Left ventricle myocardium inferior (tissue), 1 donor: Measurements from ENCODE around the gene TRMU. TPM values are rescaled to one million over a fixed set of nuclear protein-coding genes. Genes with fewer than 3 reads are reported as not detected.

Experiments
- DNase-seq: peaks from one replicate; pipeline ENCODE4 v3.0.0-alpha.2; 2020
- H3K27ac ChIP-seq: fragments of 200-600 bp; replicated peaks from 2 replicates; pipeline ENCODE4 v1.8.0; 2021
- H3K27me3 ChIP-seq: fragments of 200-600 bp; 2 replicates; pipeline ENCODE4 v1.8.0; 2021; ENCODE audit warnings: low read depth
- H3K36me3 ChIP-seq: fragments of 200-600 bp; 2 replicates; pipeline ENCODE4 v1.8.0; 2021
- H3K4me1 ChIP-seq: fragments of 200-600 bp; 2 replicates; pipeline ENCODE4 v1.8.0; 2021
- H3K4me3 ChIP-seq: fragments of 200-600 bp; 2 replicates; pipeline ENCODE4 v1.8.0; 2021; ENCODE audit warnings: mild to moderate bottlenecking, moderate library complexity
- H3K9me3 ChIP-seq: fragments of 200-600 bp; replicated peaks from 2 replicates; pipeline ENCODE4 v1.8.0; 2021
- CTCF ChIP-seq: fragments of 200-600 bp; IDR thresholded peaks from 2 replicates; pipeline ENCODE4 v1.8.0; 2021; ENCODE audit warnings: antibody characterized with exemption, mild to moderate bottlenecking, borderline replicate concordance
- intact Hi-C: fragments of 100-400 bp; cut with micrococcal nuclease; formaldehyde crosslinking; loops from one replicate; pipeline ENCODE4 v1.11.0; 2022
- total RNA-seq: library from RNA; stranded (reverse); fragmentation: NEBNext Ultra II Directional; extraction: Animal tissue kit (Norgen Biotek cat#: 25700); gene quantifications from one replicate; pipeline ENCODE4 v1.2.1, GENCODE V29; 2021
- donor health status: DM: no; HTN: yes; CAD: no; lungs with severe emphysema.

The TRMU gene
- total RNA-seq, 1 donor from 2014 or later = 42.0 TPM

DNA sequence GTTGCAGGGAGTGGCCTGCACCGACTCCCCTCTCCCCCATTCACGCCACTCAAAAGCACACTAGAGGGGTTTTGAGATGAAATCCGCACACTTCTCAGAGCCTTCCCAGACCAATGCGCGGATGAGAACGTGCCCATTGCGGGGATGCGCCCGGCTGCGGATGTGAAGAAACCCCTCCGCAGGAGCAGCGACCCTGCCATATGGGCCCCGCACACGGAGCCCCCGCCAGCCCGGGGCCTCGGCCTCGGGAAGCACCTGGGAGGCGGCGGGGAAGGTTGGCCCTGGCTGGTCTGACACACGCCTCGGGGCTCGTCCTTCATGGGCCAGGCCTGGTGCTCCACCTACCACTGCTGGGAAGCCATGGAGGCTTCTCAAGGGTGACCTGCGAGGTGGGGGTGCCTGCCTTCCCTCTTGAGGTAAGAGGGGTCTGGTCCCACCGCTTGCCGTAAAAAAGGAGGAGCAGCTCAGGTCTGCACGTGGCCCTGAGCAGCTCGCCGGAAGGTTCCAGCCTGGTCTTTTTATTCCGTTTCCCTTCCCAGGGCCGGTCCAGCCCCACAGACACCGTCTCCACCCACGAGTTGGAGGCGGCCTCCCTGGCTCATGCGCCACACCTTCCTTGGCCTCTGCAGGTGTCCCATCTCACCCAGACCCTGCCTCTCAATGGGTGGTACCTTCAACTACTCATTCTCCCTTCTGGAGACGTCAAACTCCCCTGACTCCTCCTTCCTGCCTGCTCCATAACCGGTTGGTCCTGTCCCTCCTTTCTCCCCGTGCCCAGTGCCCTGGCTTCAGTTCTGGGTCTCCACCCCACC, 39.4 kb downstream of the TRMU start:
- Histone ChIP-seq H3K4me1 (peaks cover 12% of the 10 kb centered on the region), H3K9me3 (peaks cover 13% of the 10 kb centered on the region), H3K4me3 (no peak overlapping the region), H3K36me3 (no peaks in the 10 kb centered on the region), H3K27ac (no peak overlapping the region), H3K27me3 (no peaks in the 10 kb centered on the region)
- no peak for DNase-seq
- intact Hi-C loops = no loop called here
- no peak for TF ChIP-seq CTCF

DNA sequence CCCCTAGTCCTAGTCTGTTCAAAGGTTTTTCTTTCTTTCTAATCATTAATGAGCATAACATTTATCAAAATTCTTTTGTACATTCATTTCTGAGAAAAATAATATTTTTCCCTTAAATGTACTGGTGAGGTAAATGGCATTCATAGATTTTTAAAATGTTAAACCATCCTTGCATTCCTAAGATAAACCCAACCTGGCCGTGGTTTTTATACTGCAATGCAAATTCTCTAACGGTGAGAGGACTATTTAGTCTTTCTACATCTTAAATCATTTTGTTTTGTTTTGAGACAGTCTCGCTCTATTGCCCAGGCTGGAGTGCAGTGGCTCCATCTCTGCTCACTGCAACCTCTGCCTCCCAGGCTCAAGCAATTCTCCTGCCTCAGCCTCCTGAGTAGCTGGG, 40.6 kb downstream of the TRMU start:
- peaks cover 13% of the 10 kb centered on the region for H3K9me3 ChIP-seq
- no peak for DNase-seq
- no peaks in the 10 kb centered on the region for H3K36me3 ChIP-seq
- TF ChIP-seq CTCF = no peak
- H3K4me1 ChIP-seq = peaks cover 12% of the 10 kb centered on the region
- H3K4me3 ChIP-seq = no peak overlapping the region
- intact Hi-C loops = no loop called here
- H3K27ac ChIP-seq = no peak overlapping the region
- no peaks in the 10 kb centered on the region for H3K27me3 ChIP-seq

GRCh38 chr22:46376908-46377524, 41.5 kb downstream of the TRMU start:
- no peak for DNase-seq
- Histone ChIP-seq H3K9me3 (peaks cover 13% of the 10 kb centered on the region), H3K4me3 (no peak overlapping the region), H3K4me1 (peaks cover 12% of the 10 kb centered on the region), H3K27ac (peak overlapping the region; percentile 62), H3K27me3 (no peaks in the 10 kb centered on the region), H3K36me3 (no peaks in the 10 kb centered on the region)
- intact Hi-C loops = no loop called here
- no peak for TF ChIP-seq CTCF

DNA sequence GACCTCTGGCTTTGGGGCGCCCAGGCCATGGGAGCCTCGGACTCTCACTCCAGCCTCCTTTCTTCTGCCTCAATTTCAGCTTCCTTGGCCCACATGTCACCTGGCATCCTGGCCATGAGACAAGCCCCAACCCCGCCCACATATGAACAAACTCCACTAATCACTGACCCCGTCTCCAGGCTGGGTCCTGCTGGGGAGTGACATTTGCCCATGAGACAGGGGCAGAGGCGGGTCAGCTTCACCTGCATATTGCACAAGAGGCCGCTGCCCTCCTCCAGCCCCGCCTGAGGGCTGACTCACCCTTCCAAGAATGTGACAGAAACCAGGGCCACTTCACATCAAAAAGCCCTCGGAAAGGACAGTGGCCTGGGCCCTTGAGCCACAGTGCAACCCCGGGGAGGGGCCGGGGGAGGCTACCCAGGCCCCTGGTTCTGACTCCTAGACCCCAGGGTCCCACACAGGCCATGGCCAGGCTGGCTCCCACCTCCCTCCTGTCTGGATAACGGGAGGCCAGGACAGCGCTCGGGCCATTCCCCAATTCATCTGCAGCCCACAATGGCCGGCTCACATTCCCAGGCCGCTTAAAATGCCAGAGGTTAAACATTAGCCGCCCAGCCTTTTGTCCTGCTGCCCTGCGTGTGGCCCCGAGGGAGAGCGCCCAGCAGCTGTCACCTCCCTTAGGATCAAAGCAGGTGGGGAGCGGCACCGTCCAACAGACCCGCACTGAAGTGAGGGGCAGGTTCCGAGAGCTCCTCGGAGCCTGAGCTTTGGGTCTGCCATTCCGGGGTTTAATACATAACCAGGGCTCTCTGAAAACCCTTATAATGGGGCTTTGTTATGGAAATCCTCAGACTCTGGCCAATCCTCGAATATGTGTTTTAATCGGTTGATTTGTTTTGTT, 42.3 kb downstream of the TRMU start:
- intact Hi-C loops = no loop called here

More for the DNA sequence above, 42.3 kb downstream of the TRMU start:
- no peak for TF ChIP-seq CTCF
- no peaks in the 10 kb centered on the region for H3K36me3 ChIP-seq
- peaks cover 12% of the 10 kb centered on the region for H3K4me1 ChIP-seq
- H3K4me3 ChIP-seq = no peak overlapping the region
- no peak for DNase-seq
- H3K27me3 ChIP-seq = no peaks in the 10 kb centered on the region
- H3K27ac ChIP-seq = peak overlapping the region; percentile 62
- H3K9me3 ChIP-seq = peaks cover 13% of the 10 kb centered on the region
